Epithelial cell of prostate (primary cell): Measurements from ENCODE around the gene ADAM8.

Source experiments
- DNase-seq: peaks from one replicate; pipeline ENCODE4 v3.0.0-alpha.2; 2011; ENCODE audit warnings: low read depth, low spot score
- H3K27ac ChIP-seq: fragments of 450-650 bp; 2 replicates; pipeline ENCODE4 v1.5.1; 2017; ENCODE audit warnings: mild to moderate bottlenecking

The ADAM8 gene

DNA sequence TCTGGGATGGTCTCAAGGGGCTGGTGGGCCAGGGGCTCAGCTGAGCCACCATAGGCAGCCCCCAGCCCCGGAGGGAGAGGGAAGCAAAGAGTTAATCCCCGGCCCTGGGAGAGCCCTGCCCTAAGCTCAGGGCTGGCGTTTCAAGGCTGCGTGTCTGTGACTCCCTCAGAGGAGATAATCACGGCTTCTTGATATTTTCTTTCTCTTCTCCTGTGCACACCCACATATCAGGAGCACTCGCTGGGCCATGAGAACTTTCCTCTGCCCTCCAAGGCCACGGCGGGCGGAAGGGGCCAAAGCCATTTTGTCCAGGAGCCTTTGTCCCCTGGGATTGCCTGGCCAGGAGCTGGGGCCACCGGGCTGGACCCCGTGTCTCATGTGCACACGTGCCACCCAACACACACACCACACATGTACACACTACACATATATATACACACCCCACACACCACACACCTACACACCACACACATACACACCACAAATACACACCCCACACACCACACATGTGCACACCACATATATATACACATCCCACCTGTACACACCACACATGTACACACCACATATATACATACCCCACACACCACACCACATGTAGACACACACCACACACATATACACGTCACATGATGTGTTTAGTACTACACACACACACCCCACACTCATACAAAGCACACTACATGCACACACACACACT is 22.1 kb downstream of the ADAM8 start:
- DNase-seq, result no peak
- H3K27ac ChIP-seq, result no peak overlapping the region

DNA sequence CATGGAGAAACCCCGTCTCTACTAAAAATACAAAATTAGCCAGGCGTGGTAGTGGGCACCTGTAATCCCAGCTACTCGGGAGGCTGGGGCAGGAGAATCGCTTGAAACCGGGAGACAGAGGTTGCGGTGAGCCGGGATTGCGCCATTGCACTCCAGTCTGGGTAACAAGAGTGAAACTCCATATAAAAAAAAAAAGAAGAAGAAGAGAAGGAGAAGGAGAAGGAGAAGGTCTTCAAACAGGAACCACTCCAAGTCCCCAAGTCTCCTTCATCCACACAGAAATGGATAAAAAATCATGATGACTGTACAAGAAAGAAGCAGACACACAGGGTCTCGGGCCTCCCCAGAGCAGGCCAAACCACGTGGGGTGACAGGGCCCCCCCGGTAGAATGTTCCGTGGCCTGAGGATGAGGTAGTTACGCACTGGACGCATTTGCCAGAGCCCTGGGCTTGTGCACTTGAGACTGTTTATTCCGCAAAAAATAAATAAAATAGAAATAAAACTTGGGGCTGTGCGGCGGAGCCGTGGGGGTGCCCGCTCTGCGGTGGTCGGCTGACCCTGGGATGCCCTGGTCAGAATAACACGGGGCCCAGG is 23.2 kb downstream of the ADAM8 start:
- no peak overlapping the region for H3K27ac ChIP-seq
- DNase-seq, result no peak

DNA sequence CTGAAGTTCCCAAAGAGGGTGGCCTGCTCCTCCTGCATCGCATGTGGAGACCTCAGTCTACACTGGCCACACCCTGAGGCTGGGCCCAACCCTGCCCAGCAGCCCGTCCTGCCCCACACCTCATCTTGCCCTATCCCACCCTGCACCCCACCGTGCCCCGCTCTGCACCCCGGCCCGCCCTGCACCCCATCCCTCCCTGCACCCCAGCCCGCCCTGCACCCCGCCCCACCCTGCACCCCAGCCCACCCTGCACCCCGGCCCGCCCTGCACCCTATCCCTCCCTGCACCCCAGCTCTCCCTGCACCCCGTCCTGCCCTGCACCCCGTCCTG is 24.5 kb downstream of the ADAM8 start:
- DNase-seq, result no peak
- H3K27ac ChIP-seq, result no peak overlapping the region

DNA sequence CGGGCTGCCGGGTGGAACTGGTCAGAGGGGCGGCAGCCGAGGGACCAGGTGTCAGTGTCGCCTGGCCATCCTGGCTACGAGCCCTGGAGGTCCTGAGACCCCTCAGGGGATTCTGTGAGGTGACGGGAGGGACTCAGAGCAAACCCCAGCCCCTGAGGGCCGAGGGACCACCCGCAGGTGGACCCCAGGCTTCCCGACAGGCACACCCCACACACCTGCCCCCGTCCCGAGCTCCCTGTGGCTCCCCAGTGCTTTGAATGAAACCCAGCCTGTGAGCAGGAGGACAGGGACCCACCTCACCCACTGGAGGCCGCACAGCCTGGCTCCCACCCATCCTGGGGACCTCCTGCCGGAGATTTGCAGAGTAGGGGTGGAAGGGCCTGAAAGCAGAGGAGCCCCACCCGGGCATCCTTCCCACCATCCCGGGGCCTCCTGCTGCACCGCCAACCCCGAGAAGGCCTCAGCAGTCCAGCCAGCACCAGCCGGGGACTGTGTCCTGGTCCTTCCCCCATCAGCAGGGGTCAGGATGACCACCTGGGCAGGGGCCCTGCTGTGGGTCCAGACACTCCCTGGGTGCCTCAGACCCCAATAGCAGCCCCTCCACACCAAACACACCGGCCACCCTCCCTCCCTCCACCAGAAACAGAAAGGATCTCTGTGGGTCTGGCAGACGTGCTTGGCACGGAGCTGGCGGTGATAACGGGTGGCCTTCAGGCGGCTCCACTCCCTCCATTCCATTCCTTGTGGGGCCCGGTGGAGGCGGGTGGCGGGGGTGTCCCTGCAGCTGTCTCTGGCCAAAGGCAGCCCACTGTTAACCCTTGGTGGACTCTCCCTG is 25.1 kb downstream of the ADAM8 start:
- H3K27ac ChIP-seq, result no peak overlapping the region
- DNase-seq, result no peak

DNA sequence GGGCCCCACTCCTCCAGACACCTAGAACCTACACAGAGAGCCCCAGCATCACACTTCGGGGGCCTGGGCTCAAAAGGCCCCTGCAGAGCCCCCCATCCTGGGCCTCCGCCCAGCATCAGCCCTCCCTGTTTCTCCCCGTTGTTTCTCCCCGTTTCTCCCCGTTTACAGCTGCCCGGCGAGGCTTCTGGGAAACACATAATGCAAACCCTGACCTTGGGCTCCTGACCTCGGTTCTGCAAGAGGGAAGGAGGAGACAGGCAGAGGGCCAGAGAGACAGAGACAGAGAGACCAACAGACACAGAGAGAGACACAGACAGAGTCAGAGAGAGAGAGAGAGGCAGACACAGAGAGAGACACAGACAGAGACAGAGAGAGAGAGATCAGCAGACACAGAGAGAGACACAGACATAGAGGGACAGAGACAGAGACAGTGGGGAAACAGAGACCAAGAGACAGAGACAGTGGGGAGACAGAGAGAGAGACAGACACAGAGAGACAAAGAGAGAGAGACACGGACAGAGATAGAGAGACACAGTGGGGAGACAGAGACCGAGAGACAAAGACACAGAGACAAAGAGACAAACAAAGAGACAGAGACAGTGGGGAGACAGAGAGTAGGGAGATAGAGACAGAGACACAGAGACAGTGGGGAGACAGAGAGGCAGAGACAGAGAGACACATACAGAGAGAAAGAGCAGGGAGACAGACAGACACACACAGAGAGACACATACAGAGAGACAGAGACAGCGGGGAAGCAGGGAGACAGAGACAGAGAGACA is 26.5 kb downstream of the ADAM8 start:
- no peak for DNase-seq
- H3K27ac ChIP-seq, result no peak overlapping the region

DNA sequence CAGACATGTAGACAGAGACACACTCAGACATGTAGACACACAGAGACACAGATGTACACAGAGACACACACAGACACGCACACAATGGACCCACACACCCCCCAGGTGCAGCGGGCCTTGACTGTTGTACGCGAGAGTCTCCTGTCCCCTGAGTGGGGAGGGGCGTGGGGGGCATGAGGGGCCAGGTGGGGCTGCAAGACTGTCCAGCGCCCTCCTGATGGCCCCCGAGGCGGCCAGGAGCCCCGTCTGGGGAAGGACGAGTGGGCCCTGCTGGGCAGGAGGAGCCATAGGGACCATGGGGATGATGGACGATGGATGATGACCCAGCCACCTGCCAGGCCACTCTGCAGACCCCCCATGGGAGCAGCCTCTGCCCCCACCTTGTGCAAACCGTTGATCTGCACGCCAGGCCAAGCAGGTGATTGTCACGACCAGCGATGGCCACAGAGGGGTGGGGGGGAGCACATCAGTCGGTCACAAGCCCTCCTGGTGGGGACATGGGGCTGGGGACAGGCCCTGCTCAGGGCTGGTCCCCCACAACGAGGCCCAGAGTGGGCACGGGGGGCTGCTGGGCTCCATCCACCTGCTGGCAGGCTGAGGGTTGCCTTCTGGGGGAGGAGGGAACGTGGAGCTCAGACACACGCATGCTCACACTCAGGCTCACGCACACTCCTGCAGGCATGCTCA is 27.4 kb downstream of the ADAM8 start:
- no peak overlapping the region for H3K27ac ChIP-seq
- no peak for DNase-seq

DNA sequence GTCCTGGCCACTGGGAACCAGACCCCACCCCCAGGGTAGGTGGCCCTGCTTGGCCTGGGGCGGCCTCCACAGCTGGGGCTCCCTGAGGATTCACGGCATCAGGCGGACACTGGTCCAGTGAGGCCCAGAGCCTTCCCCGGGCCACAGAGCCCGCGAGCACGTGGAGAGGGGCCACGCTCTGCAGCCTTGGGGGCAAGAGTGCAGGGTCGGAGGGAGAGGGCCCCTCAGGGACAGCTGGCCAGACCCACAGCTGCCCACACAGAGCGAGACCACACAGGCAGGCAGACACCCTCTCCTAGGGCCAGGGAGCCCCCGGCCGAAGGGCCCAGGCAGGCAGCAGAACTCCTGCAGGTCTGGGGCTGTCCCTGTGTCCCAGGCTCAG is 28.3 kb downstream of the ADAM8 start:
- no peak overlapping the region for H3K27ac ChIP-seq
- DNase-seq, result no peak

DNA sequence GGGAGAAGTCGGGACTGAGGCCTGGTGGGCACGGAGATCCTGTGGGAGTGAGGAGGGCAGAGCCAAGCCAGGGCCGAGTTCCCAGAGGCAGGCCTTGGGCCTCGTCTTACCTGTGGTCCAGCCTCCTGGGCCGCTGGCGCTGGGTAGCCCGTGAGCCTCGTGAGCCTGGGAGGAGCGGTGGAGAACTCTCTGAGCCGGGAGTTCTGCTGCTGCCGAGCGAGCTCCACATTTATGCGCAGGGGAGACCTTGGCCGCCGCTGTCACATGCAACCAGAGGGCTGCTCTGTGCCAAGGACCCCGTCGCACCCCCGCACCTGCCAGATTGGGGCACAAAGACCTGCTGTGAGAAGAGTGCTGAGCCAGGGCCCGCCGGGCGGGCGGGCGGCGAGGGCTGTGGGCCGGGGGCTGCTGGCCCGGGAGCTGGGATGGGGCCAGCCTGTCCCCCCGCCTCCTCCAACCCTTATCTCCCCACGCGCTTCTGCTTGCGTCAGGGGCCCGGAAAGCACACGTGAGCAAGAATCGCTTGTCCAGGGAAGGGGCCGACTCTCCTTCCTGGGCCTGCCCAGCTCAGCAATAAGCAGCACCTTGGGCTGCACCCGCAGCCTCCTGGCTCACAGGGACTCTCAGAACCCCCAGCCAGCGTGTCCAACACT is 28.9 kb downstream of the ADAM8 start:
- no peak for DNase-seq
- H3K27ac ChIP-seq, result no peak overlapping the region

DNA sequence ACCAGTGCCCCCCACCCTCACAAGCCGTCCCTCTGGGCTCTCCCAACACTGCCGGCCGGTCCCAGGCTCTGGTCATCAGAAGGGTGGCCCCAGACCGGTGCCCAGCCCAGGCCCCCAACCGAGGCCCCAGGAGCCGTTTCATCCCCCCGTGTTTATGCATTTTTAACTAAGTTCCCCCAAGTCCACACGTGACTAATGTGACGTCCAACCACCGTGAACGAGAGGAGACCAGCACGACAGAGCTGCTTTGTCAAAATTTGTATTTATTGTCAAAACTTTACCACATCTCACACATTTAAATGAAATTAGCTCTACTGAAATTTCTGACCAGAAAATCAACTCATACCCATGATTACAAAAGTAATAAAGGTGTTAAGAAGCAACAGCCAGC is 30.4 kb downstream of the ADAM8 start:
- no peak overlapping the region for H3K27ac ChIP-seq
- DNase-seq, result no peak

DNA sequence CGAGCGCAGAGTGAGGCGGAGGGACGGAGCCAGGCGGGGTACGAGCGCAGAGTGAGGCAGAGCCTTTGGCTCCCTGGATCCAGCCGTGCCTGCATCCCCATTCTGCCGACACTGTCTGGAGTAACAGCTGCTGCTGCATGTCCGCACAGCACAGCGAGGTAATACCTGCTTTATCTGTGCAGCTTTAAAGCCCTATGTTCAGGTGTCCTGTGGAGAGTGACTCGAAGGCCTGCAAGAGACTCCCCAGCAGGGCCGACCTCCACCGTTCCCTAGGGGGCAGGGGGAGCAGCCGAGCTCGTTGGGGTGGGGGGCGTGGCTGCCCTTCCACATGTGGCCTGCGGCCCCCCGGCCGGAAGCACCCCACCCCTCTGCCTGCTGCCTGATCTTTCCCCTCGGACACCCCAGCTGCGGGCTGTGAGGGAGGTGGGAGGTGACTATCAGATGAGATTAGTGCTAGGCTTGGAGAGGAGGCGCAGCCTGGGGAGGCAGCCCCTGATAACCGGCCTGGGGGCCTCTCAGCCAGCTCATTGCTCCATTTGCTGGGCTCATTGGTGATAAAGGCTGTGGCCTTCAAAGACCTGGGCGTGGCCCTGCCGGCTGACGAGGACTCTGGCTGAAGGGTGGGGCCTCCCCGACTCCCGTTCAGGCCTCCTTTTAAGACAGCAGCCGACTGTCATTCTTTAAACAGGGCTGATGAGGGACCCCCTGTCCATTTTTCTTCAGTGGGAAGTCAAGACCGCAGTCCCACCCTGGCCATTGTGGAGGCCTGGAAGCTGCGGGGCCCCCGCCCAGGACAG is 31.0 kb downstream of the ADAM8 start:
- H3K27ac ChIP-seq, result no peak overlapping the region
- no peak for DNase-seq

DNA sequence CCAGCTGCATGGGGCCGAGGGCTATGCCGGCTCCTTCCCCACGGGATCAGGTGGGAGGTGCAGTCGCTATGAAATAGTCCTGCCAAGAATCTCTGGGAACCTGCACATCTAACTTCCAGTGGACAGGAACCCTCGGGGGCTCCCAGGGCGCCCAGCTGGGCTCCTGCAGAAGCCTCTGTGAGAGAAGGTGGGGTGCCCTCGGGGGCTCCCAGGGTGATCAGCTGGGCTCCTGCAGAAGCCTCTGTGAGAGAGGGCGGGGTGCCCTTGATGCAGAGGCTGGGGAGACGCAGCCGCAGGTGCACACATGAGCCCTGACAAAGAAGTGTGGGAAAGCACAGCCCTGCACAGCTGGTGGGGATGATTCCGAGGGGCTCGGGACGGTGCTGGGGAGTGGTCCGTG is 33.1 kb downstream of the ADAM8 start:
- no peak overlapping the region for H3K27ac ChIP-seq
- no peak for DNase-seq

DNA sequence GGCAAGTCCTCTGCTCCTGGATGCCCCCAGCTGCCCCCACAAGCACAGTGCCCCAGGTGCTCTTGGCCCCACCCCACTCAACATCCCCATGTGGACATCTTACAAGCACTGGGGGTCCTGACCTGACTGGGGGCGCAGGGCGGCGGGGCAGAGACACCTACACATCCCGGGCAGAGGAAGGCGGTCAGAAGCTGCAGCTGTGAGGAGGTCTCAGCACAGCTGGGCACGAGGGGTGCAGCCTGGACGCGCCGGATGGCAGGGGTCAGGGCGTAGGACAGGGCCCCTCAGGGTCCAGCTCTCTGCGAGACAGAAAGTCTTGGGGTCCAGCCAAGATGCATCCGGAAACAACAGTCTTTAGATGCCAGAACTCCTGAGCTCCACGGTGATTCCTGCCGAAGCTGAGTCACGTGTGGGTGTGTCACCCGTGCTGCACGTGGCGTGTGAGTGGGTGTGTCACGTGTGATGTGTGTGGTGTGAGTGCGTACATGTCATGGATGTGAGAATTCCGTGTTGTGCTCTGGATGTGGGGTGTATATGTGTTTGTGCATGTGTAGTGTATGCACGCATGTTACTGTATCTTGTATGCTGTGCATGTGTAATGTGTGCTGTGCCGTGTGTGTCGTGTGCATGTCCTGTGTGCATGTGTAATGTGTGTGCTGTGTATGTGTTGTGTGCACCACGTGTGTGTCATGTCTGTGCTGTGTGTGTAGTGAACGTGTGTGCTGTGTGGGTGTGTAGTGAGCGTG is 33.9 kb downstream of the ADAM8 start:
- no peak for DNase-seq
- no peak overlapping the region for H3K27ac ChIP-seq

DNA sequence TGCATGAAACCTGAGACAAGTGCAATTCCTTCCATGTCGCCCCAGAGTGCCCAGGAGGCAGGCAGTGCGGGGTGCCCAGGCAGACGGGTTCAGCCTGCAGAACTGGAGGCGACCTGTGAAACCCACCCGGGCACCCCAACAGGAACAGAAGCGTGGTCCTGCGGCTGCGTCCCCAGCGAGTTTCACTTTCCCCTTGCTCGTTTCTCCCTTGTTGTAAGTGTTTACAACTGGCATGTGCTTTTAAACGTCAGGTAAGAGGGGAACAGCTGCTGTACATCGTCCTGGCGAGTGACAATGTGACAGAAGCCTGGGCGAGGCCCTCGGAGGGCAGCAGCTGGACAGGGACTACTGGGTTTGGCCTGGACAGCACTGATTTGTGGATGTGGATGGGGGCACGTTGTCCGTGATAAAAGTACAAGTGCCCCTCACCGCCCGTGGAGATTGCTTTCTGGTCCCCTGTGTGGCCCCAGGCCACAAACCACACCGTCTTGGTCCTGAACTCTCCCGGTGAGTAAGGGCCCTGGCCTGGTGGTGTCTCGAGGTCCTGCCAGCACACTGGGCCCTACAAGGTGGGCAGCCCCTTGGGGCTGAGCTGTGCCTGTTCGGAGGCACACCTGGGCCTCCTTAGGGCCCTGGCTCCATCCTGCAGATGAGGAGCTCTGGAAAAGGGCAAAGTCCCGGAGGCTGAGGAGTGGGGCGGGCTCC is 35.0 kb downstream of the ADAM8 start:
- no peak for DNase-seq
- no peak overlapping the region for H3K27ac ChIP-seq

DNA sequence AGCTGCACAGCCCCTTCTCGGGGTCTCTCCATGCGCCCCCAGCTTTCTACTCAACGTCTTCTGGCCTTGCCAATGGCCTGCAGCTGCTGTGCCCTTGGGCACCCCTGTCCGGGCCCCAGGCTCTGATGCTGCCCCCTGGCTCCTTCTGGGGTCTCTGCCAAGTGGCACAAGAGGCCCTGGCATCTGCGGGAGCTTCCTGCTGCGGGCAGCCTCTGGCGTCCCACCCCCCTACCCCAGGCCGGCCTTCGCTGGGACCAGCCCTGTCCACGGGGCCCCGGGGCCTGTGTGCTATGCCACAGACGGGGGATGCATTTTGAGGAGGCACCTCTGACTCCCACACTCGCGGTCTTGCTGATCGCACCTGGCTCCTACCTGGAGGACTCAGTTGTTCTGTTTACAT is 36.7 kb downstream of the ADAM8 start:
- no peak overlapping the region for H3K27ac ChIP-seq
- DNase-seq, result no peak

DNA sequence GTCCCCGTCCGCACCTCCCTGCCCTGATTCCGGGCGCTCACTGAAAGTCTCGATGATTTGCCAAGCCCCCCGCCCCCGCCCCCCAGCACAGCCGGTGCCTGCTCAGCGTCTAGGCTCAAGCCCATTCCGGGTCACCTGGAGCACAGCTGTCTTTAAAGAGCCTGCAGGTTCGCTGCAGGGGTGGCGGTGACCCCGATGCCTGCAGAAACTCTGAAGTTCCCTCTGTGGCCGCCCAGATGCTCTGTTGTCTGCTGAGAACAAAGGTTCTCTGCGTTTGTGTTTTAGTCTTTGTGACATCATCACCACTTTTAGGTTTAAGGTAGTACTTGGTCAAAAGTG is 38.2 kb downstream of the ADAM8 start:
- no peak for DNase-seq
- H3K27ac ChIP-seq, result no peak overlapping the region

DNA sequence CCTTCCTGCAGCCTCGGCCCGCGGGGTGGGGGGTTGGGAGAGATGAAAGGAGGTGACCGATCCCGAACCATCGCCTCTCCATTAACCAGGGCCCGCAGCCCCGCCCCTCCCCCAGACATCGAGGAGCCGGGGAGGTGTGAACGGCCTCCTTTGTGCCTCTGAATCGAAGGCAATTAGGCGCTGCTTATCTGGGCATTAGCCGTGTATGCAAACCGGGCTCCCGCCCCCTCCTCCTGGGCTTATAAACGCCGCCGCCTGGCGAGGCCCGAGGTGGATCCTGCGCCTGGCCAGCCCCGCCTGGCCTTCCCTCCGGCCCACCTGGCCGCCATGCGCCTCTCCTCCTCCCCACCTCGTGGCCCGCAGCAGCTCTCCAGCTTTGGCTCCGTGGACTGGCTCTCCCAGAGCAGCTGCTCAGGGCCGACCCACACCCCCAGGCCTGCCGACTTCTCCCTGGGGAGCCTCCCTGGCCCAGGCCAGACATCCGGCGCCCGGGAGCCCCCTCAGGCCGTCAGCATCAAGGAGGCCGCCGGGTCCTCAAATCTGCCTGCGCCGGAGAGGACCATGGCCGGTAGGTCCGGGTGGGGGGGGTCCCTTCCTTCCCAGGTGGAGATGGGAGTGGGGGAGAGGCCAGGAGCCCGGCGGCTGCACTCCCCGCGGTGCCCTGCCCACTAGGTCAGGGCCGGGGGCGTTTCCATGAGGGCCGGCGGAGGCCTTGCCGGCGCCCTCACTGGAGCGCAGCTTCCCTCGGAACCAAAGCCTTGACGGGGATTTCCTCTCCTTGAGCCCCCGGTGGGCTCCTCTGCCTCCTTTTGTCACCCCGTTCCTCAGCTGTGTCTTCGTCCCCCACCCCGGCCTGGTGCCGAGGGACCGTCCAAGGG is 38.8 kb downstream of the ADAM8 start, which contains the start of gene VENTX:
Gene VENTX, plus strand, starts transcription at position 268 of the 878 bp plus-strand sequence. Its CDS starts 60 bp downstream, at position 328.
- no peak within 1 kb of the TSS for H3K27ac ChIP-seq
- no peak for DNase-seq

DNA sequence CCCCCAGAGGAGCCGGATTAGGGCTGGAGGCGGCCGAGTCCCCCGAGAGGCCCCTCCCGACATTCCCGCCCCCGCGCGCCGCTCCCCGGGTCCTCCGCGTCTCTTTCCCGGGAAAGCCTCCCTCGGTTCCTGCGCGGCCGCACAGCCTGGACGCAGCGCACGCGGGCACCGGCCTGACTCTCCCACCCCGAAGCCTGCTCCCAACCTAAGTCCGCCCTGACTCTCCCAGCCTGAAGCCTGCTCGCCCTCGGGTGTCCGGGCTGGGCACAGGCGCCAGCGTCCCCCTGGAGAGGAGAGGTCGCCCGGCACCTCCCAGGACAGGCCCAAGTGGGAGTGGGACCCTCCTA is 39.5 kb downstream of the ADAM8 start:
- no peak for DNase-seq
- no peak overlapping the region for H3K27ac ChIP-seq
